GM13977 (cell line): ENCODE results near the gene CMTM1.

Experiments used
- DNase-seq: peaks from one replicate; pipeline ENCODE4 v3.0.0; 2012; ENCODE audit warnings: low spot score
- in situ Hi-C: fragments of 300-500 bp; cut with MboI; formaldehyde crosslinking; loops from one replicate; pipeline ENCODE4 v1.12.0; 2022; ENCODE audit warnings: low sequenced_read_pairs, low pct_unique_long_range_greater_than_20kb, mixed read lengths, inconsistent platforms; ENCODE audit not compliant: unreplicated experiment
- TF ChIP-seq, protein P1 (sequence below): IDR thresholded peaks from 2 replicates; pipeline ENCODE4 v1.5.1; 2012; ENCODE audit warnings: mild to moderate bottlenecking, control low read depth; ENCODE audit not compliant: insufficient read depth; ENCODE audit errors: extremely low read depth, missing control alignments

CMTM1 gene

DNA sequence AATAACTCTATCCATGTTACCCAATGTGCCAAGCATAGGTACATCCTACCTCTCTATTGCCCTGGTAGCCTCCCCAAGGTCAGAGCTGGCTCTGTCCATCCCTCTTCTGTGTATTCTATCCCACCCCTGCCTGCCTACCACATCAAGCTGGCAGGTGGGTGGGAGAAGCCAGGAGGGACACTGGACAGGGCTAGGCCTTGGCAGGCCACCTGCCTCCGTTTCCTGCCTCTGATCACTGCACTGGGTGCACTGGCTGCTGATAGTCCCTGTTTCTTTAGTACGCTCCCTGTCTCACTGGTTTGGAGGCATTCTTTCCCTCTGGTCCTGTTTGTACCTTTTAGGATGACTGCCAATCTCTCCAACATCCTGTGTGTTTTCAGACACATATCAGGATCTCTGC, 29.0 kb upstream of the CMTM1 start:
- TF ChIP-seq, protein P1, sequence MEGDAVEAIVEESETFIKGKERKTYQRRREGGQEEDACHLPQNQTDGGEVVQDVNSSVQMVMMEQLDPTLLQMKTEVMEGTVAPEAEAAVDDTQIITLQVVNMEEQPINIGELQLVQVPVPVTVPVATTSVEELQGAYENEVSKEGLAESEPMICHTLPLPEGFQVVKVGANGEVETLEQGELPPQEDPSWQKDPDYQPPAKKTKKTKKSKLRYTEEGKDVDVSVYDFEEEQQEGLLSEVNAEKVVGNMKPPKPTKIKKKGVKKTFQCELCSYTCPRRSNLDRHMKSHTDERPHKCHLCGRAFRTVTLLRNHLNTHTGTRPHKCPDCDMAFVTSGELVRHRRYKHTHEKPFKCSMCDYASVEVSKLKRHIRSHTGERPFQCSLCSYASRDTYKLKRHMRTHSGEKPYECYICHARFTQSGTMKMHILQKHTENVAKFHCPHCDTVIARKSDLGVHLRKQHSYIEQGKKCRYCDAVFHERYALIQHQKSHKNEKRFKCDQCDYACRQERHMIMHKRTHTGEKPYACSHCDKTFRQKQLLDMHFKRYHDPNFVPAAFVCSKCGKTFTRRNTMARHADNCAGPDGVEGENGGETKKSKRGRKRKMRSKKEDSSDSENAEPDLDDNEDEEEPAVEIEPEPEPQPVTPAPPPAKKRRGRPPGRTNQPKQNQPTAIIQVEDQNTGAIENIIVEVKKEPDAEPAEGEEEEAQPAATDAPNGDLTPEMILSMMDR, result no peak
- in situ Hi-C loops, result no loop called here
- DNase-seq, result no peak

DNA sequence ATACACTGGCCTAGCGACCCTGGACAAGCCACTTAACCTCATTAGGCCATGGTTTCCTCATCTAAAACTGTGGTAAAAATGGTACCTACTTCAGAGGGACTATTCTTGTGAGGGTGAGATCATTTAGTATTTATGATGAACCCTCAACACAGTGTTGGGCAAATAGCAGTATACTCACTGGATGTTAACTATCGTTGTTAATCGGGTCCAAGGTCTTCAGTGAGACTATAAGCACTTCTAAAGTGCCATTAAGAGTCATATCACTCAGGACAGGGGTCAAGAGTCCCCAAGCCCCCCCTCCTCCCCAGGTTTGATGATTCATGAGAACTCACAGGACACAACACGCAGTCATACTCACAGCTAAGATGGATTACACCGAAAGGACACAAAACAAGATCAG, 27.3 kb upstream of the CMTM1 start:
- DNase-seq, result no peak
- in situ Hi-C loops, result no loop called here

DNA sequence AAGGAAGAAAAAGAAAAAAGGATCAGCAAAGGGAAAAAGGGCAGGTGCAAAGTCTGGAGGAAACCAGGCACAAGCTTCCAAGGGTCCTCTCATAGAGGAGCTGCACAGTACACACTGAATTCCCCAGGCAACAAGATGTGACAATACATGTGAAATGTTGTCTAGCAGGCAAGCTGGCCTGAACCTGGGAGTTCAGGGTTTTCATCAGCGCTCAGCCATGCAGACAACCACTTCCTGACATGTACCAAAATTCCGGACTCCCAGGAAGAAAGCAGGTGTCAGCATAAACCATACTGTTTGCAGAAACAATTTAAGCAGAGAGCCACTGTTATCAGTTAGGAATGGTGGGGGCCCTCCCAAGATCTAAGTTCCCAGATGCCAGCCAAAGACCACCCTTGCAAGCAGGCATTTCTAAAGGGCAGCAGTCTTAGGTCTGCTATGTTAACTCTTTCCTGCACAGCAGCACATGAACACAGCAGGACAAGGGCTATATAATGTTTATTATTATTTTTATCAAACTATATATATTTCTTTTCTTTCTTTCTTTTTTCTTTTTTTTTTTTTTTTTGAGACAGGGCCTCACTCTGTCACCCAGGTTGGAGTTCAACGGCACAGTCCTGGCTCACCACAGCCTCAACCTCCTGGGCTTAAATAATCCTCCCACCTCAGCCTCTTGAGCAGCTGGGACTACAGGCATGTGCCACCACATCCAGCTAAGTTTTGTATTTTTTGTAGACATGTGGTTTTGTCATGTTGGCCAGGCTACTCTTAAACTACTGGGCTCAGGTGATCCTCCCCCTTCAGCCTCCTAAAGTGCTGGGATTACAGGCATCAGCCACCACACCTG, 26.4 kb upstream of the CMTM1 start:
- in situ Hi-C loops, result no loop called here
- TF ChIP-seq, protein P1, result no peak
- no peak for DNase-seq

More for the DNA sequence above, 27.3 kb upstream of the CMTM1 start:
- TF ChIP-seq, protein P1, result no peak

DNA sequence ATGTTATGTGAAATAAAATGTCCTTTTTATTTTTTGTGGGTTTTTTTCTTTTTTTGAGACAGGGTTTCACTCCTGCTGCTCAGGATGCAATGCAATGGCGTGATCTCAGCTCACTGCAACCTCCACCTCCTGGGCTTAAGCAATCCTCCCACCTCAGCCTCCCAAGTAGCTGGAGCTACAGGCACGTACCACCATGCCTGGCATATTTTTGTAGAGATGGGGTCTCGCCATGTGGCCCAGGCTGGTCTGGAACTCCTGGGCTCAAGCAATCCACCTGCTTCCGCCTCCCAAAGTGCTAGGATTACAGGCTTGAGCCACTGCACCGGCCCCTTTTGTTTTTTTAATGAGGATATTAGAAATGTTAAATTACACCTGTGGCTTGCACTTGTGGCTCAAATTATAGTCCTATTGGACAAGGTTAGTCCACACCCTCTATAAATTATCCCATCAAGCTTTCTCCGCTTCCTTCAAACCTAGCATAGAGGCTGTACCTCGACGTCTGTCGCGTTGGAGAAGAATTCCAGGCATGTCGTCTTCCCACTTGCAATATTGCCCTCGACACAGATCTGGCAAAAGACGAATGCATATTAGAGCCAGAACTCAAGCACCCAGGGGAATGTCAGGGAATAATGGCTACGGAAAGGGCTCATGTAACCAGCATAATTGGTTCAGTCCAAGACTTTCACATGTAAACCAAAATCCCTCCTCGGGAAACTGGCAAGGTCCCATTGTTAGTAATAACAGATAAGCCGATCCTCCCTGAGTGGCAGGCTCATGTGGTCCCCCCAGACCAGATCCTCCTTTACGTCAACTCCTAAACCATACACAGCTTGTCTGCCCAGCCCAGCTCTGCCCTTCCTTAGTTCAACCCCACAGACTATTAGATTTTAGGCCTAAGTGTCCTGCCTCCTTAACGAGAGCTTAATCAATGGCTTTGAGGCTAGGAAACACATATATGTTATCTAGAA, 24.6 kb upstream of the CMTM1 start:
- DNase-seq, result no peak
- in situ Hi-C loops, result no loop called here
- TF ChIP-seq, protein P1, result no peak

DNA sequence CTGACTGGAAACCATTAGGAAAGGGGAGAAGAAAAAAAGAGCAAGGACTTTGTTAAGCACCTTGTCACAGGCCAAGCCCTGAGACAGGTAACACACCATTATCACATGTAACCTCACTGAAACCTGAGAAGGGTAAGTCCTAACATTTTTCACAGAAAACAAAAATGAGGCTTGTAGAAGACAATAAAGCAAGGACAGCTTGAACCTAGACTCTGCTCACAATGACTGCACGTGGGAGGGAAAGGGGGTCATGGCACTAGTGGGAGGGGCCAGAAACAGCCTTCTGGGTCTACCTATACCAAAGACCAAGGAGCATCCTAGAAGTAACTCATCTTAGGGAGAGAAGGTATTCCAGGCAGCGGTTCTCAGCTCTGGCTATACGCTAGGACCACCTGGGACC, 23.8 kb upstream of the CMTM1 start:
- no peak for DNase-seq
- in situ Hi-C loops, result no loop called here
- TF ChIP-seq, protein P1, result no peak

DNA sequence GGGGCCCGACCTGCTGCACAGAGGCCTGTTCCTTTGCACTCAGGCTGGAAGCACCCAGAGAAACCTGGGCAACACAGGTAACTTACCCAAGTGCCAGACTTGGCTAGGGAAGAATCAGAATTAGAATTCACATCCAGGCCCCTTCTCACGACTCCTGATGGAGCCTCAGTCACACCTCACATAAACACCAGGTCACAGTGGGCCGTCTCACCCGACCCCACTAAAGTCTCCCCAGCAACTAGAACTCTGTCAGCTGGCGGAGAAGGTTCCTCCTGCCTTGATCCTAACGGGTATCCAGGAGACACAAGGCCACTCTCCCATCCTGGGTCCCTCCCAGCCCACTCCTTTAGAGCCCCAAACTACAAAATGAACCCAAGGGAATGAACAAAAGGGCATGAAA, 22.7 kb upstream of the CMTM1 start:
- in situ Hi-C loops, result no loop called here
- DNase-seq, result no peak
- TF ChIP-seq, protein P1, result no peak
